HG03571 (cell line): Measurements from ENCODE around the gene DNPH1.

Source experiments
- ATAC-seq: cut with Tn5 transposase; IDR thresholded peaks from one replicate; pipeline ENCODE4 v1.9.1; 2021; ENCODE audit not compliant: unreplicated experiment

Gene DNPH1

GRCh38 chr6:43263314-43264178 is 34.3 kb upstream of the DNPH1 start:
- peak; percentile 69 for ATAC-seq

DNA sequence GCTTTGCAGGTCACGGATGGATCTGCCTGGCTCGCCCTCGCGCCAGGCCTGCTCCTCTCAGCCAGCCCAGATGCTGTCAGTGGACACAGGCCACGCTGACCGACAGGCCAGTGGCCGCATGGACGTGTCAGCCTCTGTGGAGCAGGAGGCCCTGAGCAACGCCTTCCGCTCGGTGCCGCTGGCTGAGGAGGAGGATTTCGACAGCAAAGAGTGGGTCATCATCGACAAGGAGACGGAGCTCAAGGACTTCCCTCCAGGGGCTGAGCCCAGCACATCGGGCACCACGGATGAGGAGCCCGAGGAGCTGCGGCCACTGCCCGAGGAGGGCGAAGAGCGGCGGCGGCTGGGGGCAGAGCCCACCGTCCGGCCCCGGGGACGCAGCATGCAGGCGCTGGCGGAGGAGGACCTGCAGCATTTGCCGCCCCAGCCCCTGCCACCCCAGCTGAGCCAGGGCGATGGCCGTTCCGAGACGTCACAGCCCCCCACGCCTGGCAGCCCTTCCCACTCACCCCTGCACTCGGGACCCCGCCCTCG is 33.6 kb upstream of the DNPH1 start:
- no peak for ATAC-seq

DNA sequence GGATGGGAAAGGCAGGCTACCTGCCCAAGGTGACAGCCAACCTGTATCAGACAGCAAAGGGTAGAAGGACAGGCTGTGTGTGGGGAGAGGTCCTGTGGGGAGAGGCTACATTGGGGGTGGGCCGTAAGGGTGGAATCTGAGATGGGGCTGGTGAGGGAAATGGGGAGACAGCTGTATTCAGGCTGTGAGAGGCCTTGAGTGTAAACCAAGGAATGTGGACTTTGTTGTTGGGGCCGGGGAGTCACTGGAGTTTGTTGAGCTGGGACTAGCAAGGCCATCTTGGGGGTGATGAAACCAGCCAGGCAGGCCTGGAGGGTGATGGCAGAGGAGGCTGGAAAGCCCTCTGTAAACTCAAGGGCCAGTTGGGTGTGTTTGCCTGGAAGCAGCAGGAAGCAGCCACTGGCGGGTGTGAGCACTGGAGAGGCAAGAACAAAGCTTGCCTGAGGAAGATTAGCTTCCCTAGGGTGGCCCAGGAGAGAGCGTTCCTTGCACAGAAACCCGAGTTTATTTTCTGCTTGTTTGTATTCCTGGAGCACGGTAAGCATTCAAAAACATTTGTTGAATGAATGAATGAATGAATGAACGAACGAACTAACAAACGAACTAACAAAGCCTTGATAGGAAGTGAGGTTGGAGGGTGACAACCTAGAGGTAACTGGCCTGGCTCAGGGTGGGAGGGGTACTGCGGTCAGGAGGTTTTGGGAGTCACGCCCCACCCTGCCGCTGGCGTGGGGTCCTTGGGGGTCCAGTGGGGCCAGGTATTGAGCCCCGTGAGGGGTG is 32.9 kb upstream of the DNPH1 start:
- no peak for ATAC-seq

DNA sequence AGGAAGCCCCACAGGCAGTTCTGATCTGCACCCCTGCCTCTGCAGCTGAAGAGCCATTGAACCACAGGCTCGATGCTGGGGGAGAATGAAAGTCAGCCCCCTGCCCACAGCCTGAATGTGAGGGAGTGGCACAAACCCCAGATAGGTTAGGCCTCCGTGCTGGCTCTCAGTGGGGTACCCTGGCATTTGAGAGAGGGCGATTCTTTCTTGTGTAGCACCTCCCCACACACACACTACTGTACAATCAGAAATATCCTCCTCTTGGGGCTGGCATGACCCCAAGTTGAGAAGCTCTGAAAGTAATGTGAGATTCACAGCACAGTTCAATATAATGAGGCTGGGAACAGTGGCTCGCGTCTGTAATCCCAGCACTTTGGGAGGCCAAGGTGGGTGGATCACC is 31.9 kb upstream of the DNPH1 start:
- ATAC-seq, result no peak

DNA sequence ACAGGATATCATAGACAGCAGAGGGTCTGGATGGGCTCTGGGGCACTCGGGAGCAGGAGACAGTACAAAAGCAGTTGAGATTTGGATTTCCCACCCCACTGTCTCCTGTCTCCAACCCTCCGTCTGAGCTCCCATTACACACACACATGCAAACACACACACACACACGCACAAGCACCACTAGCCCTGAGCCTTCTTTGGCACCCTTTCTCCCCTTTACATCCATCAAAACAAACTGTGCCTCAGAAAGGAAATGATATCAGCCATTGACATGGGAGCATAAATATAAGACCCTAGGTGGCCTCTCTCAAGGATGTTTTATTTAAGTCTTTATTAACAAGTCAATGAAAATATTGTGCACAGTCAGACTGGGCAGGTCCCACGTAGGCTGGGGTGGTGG is 31.5 kb upstream of the DNPH1 start:
- no peak for ATAC-seq

DNA sequence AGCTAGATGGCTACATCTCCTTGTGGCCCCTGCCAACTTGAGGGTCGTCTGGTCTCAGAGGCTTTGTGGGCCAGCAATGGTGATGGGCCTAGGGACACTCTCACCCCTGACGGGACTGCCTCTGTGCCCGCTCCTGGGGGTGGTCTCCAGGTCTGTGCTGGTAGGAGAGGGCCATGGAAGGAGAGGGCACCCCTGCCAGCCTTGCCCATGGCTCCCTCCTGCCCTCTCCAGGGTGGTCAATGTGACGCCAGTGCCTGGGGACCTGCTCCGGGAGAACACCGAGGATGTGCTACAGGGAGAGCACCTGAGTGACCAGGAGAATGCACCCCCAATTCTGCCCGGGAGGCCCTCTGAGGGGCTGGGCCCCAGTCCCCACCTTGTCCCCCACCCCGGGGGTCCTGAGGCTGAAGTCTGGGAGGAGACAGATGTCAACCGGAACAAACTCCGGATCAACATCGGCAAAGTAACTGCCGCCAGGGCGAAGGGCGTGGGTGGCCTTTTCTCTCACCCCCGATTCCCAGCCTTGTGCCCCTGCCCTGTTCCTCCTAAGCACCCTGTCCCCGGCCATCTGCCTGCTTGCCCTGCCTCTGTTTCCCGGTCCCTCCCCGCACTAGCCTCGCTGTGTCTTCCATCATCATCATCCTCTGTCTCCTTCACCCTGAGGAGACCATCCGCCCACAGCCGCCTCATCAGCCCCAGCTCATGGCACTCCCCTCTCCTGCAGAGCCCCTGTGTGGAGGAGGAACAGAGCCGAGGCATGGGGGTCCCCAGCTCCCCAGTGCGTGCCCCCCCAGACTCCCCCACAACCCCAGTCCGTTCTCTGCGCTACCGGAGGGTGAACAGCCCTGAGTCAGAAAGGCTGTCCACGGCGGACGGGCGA is 29.8 kb upstream of the DNPH1 start:
- no peak for ATAC-seq

GRCh38 chr6:43258180-43258579 is 28.9 kb upstream of the DNPH1 start:
- ATAC-seq, result no peak

DNA sequence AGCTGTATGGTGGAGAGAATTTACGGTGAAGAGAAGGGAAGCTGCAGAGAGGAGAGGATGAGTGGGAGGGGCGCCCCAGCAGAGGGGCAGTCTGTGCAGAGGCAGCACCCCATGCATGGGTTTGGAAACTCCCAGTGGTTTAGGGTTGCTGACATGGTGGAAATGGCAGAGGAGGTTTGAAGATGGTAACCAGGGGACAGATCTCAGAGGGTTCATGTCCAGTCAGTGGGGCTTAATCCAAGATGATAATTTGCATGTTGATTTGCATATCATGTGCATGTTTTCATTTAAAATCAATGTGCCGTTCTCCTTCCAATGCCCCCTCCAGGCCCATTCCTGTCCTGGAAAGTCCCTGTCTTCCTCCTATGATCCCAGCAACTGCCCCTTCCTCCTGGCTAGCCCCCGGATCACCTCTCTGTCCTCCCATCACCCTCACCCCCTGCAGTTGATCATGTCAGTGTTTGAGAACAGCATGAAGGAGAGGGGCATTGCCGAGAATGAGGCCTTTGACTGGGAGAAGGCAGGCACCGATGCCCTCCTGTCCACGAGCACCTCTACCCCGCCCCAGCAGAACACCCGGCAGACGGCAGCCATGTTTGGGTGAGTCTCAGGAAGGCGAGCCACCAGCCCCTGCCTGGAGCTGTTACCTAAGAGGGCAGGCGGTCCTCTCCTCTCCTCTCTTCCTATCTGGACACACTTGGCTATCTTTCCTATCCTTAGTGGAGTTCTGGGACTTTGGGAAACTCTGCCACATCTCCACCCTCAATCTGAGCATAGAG is 28.3 kb upstream of the DNPH1 start:
- no peak for ATAC-seq

GRCh38 chr6:43256670-43257366 is 27.5 kb upstream of the DNPH1 start:
- ATAC-seq, result no peak

GRCh38 chr6:43255408-43256054 is 26.2 kb upstream of the DNPH1 start:
- ATAC-seq, result no peak

DNA sequence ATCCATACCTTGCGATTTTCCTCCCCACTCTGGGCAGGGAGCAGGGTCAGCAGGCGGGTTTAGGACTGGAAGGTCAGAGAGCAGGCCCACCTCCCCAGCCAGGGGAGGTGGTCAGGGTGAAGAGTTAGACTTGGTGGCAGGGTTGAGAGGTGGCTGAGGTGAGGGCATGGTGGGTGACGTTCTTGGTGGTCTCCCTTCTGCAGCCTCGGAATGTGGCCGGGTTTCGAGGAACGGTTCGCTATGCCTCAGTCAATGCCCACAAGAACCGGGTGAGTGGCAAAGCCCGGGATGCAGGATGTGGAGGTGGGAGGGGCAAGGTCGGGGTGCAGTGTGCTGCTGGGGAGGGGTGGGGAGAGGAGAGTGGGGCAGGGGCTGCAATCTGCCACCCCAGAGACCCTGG is 25.6 kb upstream of the DNPH1 start:
- no peak for ATAC-seq

DNA sequence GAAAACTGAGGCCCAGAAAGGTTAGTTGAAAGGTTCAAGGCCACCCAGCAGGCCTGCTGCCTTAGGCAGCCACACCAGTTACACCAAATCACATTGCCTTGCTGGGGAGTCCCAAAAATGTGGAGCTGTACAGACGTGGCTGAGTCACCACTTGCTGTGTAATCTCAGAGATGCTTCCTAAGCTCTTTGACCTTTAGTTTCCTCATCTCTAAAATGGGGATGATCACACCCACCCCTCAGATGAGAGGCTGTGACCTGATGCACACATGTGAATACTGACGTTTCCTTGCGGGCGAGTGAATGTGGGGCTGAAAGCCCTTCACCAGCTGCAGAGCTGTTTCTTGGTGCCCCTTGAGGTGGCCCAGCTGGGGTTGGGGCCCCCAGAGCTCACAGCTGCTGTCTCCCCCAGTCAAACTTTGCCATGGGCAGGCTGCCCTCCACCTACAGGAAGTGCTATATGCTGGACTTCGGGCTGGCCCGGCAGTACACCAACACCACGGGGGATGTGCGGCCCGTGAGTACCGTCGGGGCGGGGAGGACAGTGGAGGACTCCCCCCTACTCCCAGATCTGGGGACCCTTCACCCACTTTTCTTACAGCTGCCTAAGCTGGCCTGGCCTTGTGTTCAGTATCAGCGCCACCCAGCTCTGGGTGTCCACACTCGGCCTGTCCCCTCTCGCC is 25.0 kb upstream of the DNPH1 start:
- ATAC-seq, result no peak

DNA sequence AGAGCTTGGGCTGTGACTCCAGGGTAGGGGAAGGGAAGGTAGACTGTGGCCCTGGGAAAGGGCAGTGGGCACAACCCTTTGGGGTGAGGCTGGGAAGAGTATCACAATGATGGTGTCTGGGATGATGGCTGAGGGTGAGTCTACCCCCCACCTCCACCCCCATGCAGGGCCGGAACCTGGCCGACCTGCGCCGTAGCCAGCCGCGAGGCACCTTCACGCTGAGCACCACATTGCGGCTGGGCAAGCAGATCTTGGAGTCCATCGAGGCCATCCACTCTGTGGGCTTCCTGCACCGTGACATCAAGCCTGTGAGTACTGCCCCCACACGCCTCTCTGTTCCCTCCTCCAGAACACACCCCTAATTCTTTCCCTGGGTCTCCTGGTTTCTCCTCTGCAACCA is 24.1 kb upstream of the DNPH1 start:
- ATAC-seq, result no peak

- no peak for ATAC-seq
Observed at GRCh38 chr6:43250992-43251373, 21.7 kb upstream of the DNPH1 start.

- no peak for ATAC-seq
Observed at GRCh38 chr6:43248791-43249190, 19.5 kb upstream of the DNPH1 start.

DNA sequence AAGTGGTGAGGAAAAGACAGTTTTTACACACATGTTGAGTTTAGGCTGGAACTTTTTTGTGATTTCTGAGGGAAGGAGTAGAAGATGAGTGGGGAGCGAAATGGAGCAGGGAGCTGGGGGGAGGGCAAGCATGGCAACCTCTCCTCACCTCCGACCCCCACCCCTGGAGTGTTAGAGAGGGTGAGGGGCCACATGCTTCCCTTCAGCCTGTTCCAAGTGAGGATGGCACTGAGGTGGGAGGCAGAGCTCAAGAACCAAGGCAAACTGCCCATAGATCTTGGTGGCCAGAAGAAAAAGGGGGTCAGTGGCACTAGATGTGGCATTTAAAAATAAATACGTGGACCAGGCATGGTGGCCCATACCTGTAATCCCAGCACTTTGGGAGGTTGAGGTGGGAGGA is 18.8 kb upstream of the DNPH1 start:
- no peak for ATAC-seq

GRCh38 chr6:43247114-43247999 is 18.1 kb upstream of the DNPH1 start:
- ATAC-seq, result peak; percentile 86
